Endodermal cell (in vitro differentiated cells): Measurements from ENCODE around the gene SLX4. TPM values are rescaled to one million over a fixed set of nuclear protein-coding genes. Genes with fewer than 3 reads are reported as not detected.
"Not testable (repeated sequence)": the region's sequence is repeated elsewhere in the genome, so short reads cannot be mapped to it uniquely, and the experiment has no call there.

Experiments used
- DNase-seq: peaks from one replicate; pipeline ENCODE4 v3.0.0-alpha.2; 2017
- H3K27ac ChIP-seq: 2 replicates; pipeline ENCODE4 v1.5.1; 2013; ENCODE audit warnings: mild to moderate bottlenecking, low read depth, low read length, moderate library complexity
- H3K27me3 ChIP-seq: 2 replicates; pipeline ENCODE4 v1.6.1; 2013; ENCODE audit warnings: mild to moderate bottlenecking, low read length, moderate library complexity; ENCODE audit not compliant: insufficient read depth, control insufficient read depth, poor library complexity, severe bottlenecking
- H3K36me3 ChIP-seq: 2 replicates; pipeline ENCODE4 v1.7.0; 2013; ENCODE audit warnings: mild to moderate bottlenecking, low read length, moderate library complexity; ENCODE audit not compliant: control insufficient read depth, insufficient read depth
- H3K4me1 ChIP-seq: one replicate; pipeline ENCODE4 v1.7.0; 2013; ENCODE audit warnings: low read length; ENCODE audit not compliant: control insufficient read depth, insufficient read depth
- H3K4me3 ChIP-seq: 2 replicates; pipeline ENCODE4 v1.5.1; 2013; ENCODE audit warnings: mild to moderate bottlenecking, low read length, moderate library complexity
- H3K9ac ChIP-seq: 2 replicates; pipeline ENCODE4 v1.6.1; 2013; ENCODE audit warnings: mild to moderate bottlenecking, low read length, moderate library complexity; ENCODE audit not compliant: poor library complexity, severe bottlenecking; ENCODE audit errors: extremely low read depth
- H3K9me3 ChIP-seq: 2 replicates; pipeline ENCODE4 v1.6.1; 2013; ENCODE audit warnings: mild to moderate bottlenecking, low read length, moderate library complexity; ENCODE audit not compliant: control insufficient read depth
- H3K27ac Mint-ChIP-seq: 2 replicates; pipeline ENCODE4 v1.8.0; 2020; ENCODE audit warnings: mixed read lengths
- H3K27me3 Mint-ChIP-seq: 2 replicates; pipeline ENCODE4 v1.8.0; 2021; ENCODE audit warnings: mild to moderate bottlenecking, mixed read lengths; ENCODE audit not compliant: insufficient read depth
- H3K36me3 Mint-ChIP-seq: 2 replicates; pipeline ENCODE4 v1.8.0; 2020; ENCODE audit warnings: low read depth, mixed read lengths
- H3K4me1 Mint-ChIP-seq: 2 replicates; pipeline ENCODE4 v1.8.0; 2020; ENCODE audit warnings: mixed read lengths
- H3K4me3 Mint-ChIP-seq: 2 replicates; pipeline ENCODE4 v1.8.0; 2020; ENCODE audit warnings: mild to moderate bottlenecking, moderate library complexity, mixed read lengths
- H3K9me3 Mint-ChIP-seq: 2 replicates; pipeline ENCODE4 v1.8.0; 2020; ENCODE audit warnings: mild to moderate bottlenecking, mixed read lengths
- CTCF ChIP-seq: fragments of 200-600 bp; sonication (generic); conservative IDR thresholded peaks from 2 replicates; pipeline ENCODE4 v1.5.0; 2021; ENCODE audit warnings: antibody characterized with exemption, mild to moderate bottlenecking
- WGBS, 2 experiments: methylation state at CpG; one replicate each; pipeline versions ENCODE4 v1.1.5 to v1.1.7; 2013; ENCODE audit warnings: missing lambda C conversion rate in 2 of 2, mixed read lengths in 1 of 2; ENCODE audit not compliant: insufficient coverage in 1 of 2, insufficient read length in 1 of 2; 5-methylcytosine and 5-hydroxymethylcytosine counted together
- total RNA-seq, 2 donors: library from RNA; stranded (reverse); fragmentation: NEBNext Ultra II Directional in 1 of 2; extraction: Animal tissue kit (Norgen Biotek cat#: 25700) in 1 of 2; gene quantifications; 2 replicates in 1 of 2; 3 replicates in 1 of 2; pipeline ENCODE4 v1.2.1, GENCODE V29; 2021

Gene SLX4
- total RNA-seq, 2 donors from 2014 or later, result 11.0 to 15.9 TPM

DNA sequence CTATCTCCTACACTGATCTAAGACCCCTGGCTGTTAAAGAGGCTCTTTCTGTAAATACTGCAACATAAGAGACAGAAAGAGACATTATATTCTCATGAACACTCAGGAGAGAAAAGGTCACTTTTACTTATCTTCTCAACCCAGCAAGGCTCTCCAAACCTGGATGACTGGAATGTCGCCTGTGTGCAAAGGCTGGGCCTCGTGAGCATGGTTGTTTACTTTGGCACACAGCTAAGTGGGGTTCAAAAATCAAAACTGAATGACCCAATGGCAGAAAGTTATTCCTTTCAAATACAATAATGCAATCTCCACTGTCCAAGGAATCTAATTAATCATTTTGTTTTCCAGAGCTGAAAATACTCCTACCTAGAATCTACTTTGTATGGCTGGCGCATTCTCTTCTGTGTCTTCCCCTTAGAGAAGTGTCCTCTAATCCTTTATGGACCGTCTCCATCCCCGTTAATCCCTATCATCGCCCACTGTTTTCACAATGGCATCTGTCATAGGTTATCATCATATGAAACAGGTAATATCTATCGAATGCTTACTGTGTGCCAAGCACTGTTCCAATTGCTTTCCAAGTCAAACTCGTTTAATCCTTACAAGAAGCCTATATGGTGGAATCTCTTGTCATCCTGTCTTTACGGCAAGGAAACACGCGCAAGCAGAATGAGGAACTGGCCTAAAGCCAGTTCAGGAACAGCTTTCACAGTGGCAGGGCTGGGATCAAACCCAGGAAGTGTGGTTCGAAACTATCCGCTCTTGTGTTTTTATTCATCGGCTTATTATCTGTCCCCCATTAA lies 1.3 kb downstream of the SLX4 start:
- H3K9ac ChIP-seq, result no peak overlapping the region
- 91 to 98% methylated on average over 14 of the region's 14 CpGs for WGBS, 2 experiments
- no peak for DNase-seq
- Mint-ChIP-seq H3K9me3 (no peaks in the 10 kb centered on the region), H3K36me3 (peaks cover 26% of the 10 kb centered on the region), H3K27me3 (no peaks in the 10 kb centered on the region), H3K4me3 (peak overlapping the region; percentile 99), H3K27ac (no peak overlapping the region), H3K4me1 (peaks cover 23% of the 10 kb centered on the region)
- TF ChIP-seq CTCF, result no peak
- no peak overlapping the region for H3K27ac ChIP-seq
- peak overlapping the region; percentile 92 for H3K4me3 ChIP-seq
- H3K36me3 ChIP-seq, result peaks cover 19% of the 10 kb centered on the region
- H3K27me3 ChIP-seq, result no peaks in the 10 kb centered on the region
- H3K9me3 ChIP-seq, result no peaks in the 10 kb centered on the region
- no peaks in the 10 kb centered on the region for H3K4me1 ChIP-seq

GRCh38 chr16:3608976-3609375 lies 2.4 kb downstream of the SLX4 start:
- peaks cover 25% of the 10 kb centered on the region for H3K36me3 Mint-ChIP-seq
- H3K27ac ChIP-seq, H3K4me1 ChIP-seq, H3K9ac ChIP-seq, H3K4me3 ChIP-seq, H3K27ac Mint-ChIP-seq, H3K4me3 Mint-ChIP-seq, H3K27me3 Mint-ChIP-seq, H3K27me3 ChIP-seq, H3K9me3 ChIP-seq, H3K9me3 Mint-ChIP-seq: not testable (repeated sequence)
- 89 to 94% methylated on average over 9 to 12 of the region's 13 CpGs for WGBS, 2 experiments
- DNase-seq, result peak; percentile 12
- peaks cover 19% of the 10 kb centered on the region for H3K36me3 ChIP-seq
- peaks cover 20% of the 10 kb centered on the region for H3K4me1 Mint-ChIP-seq

DNA sequence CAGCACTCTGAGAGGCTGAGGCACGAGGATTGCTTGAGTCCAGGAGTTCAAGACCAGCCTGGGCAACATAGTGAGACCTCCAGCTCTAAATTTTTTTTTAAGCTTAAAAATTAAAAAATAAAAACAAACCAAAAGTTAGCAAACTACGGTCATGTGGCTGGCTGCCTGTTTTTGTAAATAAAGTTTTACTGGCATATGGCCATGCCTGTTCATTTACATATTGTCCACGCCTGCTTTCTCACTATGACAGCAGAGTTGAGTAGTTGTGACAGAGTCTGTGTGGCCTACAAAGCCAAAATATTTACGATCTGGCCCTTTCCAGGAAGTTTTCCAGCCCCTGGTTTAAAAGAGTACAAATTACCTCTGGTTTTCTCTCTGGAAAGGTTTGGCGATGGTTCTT lies 3.3 kb downstream of the SLX4 start:
- DNase-seq, result no peak
- H3K27ac ChIP-seq, result no peak overlapping the region
- Mint-ChIP-seq H3K9me3 (no peaks in the 10 kb centered on the region), H3K4me3 (no peak overlapping the region), H3K36me3 (peaks cover 28% of the 10 kb centered on the region), H3K27me3 (no peaks in the 10 kb centered on the region), H3K4me1 (peaks cover 15% of the 10 kb centered on the region), H3K27ac (no peak overlapping the region)
- no peaks in the 10 kb centered on the region for H3K27me3 ChIP-seq
- H3K9me3 ChIP-seq, result no peaks in the 10 kb centered on the region
- 92 to 97% methylated on average over 3 to 5 of the region's 5 CpGs for WGBS, 2 experiments
- no peaks in the 10 kb centered on the region for H3K4me1 ChIP-seq
- TF ChIP-seq CTCF, result no peak
- H3K9ac ChIP-seq, result no peak overlapping the region
- peaks cover 27% of the 10 kb centered on the region for H3K36me3 ChIP-seq
- H3K4me3 ChIP-seq, result no peak overlapping the region
